BLaER1 treated with 17β-estradiol and CSF1 and Interleukin-3, amounts not matched to agents 10 nM and 100 nM (cell line): Measurements from ENCODE around the gene PTGFR.

Experiments
- H3K27ac ChIP-seq, 11 experiments: shearing (Covaris generic); formaldehyde crosslinking; 2 replicates each; pipeline ENCODE4 v1.8.1; 2022
- H3K27me3 ChIP-seq, 11 experiments: shearing (Covaris generic); formaldehyde crosslinking; 2 replicates each; pipeline ENCODE4 v1.8.1; 2022
- H3K36me3 ChIP-seq, 11 experiments: shearing (Covaris generic); formaldehyde crosslinking; 2 replicates each; pipeline ENCODE4 v1.8.1; 2022
- H3K4me1 ChIP-seq, 10 experiments: shearing (Covaris generic); formaldehyde crosslinking; 2 replicates each; pipeline ENCODE4 v1.8.1; 2022
- H3K4me2 ChIP-seq, 11 experiments: shearing (Covaris generic); formaldehyde crosslinking; 2 replicates each; pipeline ENCODE4 v1.8.1; 2022
- H3K4me3 ChIP-seq, 10 experiments: shearing (Covaris generic); formaldehyde crosslinking; 2 replicates each; pipeline ENCODE4 v1.8.1; 2022
- H3K9ac ChIP-seq, 11 experiments: shearing (Covaris generic); formaldehyde crosslinking; 2 replicates each; pipeline ENCODE4 v1.8.1; 2022
- H3K9me3 ChIP-seq, 11 experiments: shearing (Covaris generic); formaldehyde crosslinking; replicated peaks in 1 of 11; 2 replicates each; pipeline ENCODE4 v1.8.1; 2022
- H4K20me1 ChIP-seq, 11 experiments: shearing (Covaris generic); formaldehyde crosslinking; 2 replicates each; pipeline ENCODE4 v1.8.1; 2022
- Cebpa-rat ChIP-seq, 11 experiments: shearing (Covaris generic); IDR thresholded peaks; 2 replicates each; pipeline ENCODE4 v1.8.1; 2022

PTGFR gene

GRCh38 chr1:78541479-78541878, 50.7 kb downstream of the PTGFR start:
- no peaks in the 10 kb centered on the region for H3K27me3 ChIP-seq
- no peak overlapping the region for H3K27ac ChIP-seq
- H3K9me3 ChIP-seq: peaks cover 5 to 17% (median 11%) of the 10 kb centered on the region in 11 experiments; a peak in 21 of 22 replicates
- no peak for TF ChIP-seq Cebpa-rat (IDR thresholded peaks at IDR 0.05)
- no peaks in the 10 kb centered on the region for H4K20me1 ChIP-seq
- H3K36me3 ChIP-seq: no peaks in the 10 kb centered on the region
- H3K9ac ChIP-seq: no peak overlapping the region
- no peak overlapping the region for H3K4me2 ChIP-seq
- no peak overlapping the region for H3K4me3 ChIP-seq
- H3K4me1 ChIP-seq: no peaks in the 10 kb centered on the region

- TF ChIP-seq Cebpa-rat (IDR thresholded peaks at IDR 0.05): no peak
- no peak overlapping the region for H3K9ac ChIP-seq
- H3K27ac ChIP-seq: no peak overlapping the region
Measured at GRCh38 chr1:78543941-78544643, 53.3 kb downstream of the PTGFR start.

DNA sequence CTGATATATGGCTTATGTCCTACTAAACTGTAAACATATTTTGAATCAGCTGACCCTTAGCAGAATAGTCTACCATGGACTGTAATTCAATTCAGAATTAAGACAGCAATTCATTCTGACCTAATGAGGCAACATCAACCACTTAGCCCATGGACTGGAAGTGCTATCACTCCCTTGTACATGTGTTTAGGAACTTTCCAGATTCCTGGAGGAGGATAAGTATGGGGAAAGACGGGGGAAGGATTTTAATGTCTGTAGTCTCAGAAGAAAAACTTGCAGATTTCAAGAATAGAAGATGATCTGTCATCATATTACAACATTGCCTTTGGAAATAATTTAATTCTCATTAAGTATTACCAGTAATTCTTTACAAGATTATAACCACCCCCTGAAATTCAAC, 56.3 kb downstream of the PTGFR start:
- no peak for TF ChIP-seq Cebpa-rat (IDR thresholded peaks at IDR 0.05)
- Histone ChIP-seq H3K9me3 (peaks cover 6 to 24% (median 13%) of the 10 kb centered on the region in 11 experiments; a peak in 21 of 22 replicates), H3K4me1 (no peaks in the 10 kb centered on the region), H3K9ac (no peak overlapping the region), H4K20me1 (no peaks in the 10 kb centered on the region), H3K4me3 (no peak overlapping the region), H3K36me3 (no peaks in the 10 kb centered on the region), H3K4me2 (no peak overlapping the region), H3K27me3 (no peaks in the 10 kb centered on the region), H3K27ac (no peak overlapping the region)

More at GRCh38 chr1:78543941-78544643, 53.3 kb downstream of the PTGFR start:
- H3K4me2 ChIP-seq: no peak overlapping the region
- H3K36me3 ChIP-seq: no peaks in the 10 kb centered on the region
- H4K20me1 ChIP-seq: no peaks in the 10 kb centered on the region
- H3K4me3 ChIP-seq: no peak overlapping the region
- no peaks in the 10 kb centered on the region for H3K27me3 ChIP-seq
- no peaks in the 10 kb centered on the region for H3K4me1 ChIP-seq
- H3K9me3 ChIP-seq: peaks cover 5 to 17% (median 11%) of the 10 kb centered on the region in 11 experiments; a peak in 21 of 22 replicates

DNA sequence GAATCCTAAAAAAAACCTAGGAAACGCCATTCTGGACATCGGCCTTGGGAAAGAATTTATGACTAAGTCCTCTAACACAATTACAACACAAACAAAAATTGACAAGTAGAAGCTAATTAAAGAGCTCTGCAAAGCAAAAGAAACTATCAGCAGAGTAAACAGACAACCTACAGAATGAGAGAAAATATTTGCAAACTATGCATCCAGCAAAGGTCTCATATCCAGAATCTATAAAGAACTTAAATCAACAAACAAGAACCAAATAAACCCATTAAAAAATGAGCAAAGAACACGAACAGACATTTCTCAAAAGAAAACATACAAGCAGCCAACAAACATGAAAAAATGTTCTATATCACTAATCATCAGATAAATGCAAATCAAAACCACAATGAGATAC, 58.6 kb downstream of the PTGFR start:
- no peak for TF ChIP-seq Cebpa-rat (IDR thresholded peaks at IDR 0.05)
- Histone ChIP-seq H4K20me1 (no peaks in the 10 kb centered on the region), H3K9ac (no peak overlapping the region)

DNA sequence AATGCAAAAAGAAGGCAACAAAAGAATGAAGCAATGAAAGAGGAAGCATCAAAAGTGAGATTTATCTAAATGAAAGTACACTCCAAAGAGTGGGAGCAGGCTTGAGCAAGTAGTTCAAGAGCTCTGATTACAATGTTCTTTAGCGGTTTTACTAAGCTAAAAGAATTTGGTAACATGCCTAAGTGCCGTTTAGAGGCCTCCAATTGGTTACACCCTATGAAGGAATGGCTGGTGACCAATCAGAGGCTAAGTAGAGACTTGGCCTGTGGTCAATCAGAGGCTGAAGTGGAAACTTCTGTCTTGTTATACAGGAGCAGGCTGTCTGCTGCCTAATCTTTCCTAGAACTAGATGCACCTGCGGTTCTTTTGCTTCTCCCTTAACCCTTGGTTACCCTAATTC, 59.1 kb downstream of the PTGFR start:
- Histone ChIP-seq H3K4me1 (no peaks in the 10 kb centered on the region), H3K4me2 (no peak overlapping the region), H3K4me3 (no peak overlapping the region), H3K27me3 (no peaks in the 10 kb centered on the region), H3K9me3 (peaks cover 3 to 25% (median 17%) of the 10 kb centered on the region in 11 experiments; a peak in 18 of 22 replicates), H3K36me3 (no peaks in the 10 kb centered on the region), H3K9ac (no peak overlapping the region), H4K20me1 (no peaks in the 10 kb centered on the region), H3K27ac (no peak overlapping the region)
- TF ChIP-seq Cebpa-rat (IDR thresholded peaks at IDR 0.05): no peak

More for the DNA sequence above, 58.6 kb downstream of the PTGFR start:
- Histone ChIP-seq H3K9me3 (peaks cover 3 to 25% (median 17%) of the 10 kb centered on the region in 11 experiments; a peak in 18 of 22 replicates), H3K27me3 (no peaks in the 10 kb centered on the region), H3K36me3 (no peaks in the 10 kb centered on the region), H3K4me2 (no peak overlapping the region), H3K4me1 (no peaks in the 10 kb centered on the region), H3K4me3 (no peak overlapping the region), H3K27ac (no peak overlapping the region)

GRCh38 chr1:78553859-78554258, 63.1 kb downstream of the PTGFR start:
- Histone ChIP-seq H3K36me3 (no peaks in the 10 kb centered on the region), H3K4me1 (no peaks in the 10 kb centered on the region), H3K9ac (no peak overlapping the region), H3K4me3 (no peak overlapping the region), H4K20me1 (no peaks in the 10 kb centered on the region), H3K9me3 (peaks cover 3 to 27% (median 17%) of the 10 kb centered on the region in 11 experiments; a peak in 18 of 22 replicates), H3K27me3 (no peaks in the 10 kb centered on the region), H3K27ac (no peak overlapping the region), H3K4me2 (no peak overlapping the region)
- TF ChIP-seq Cebpa-rat (IDR thresholded peaks at IDR 0.05): no peak

- Histone ChIP-seq H3K27me3 (no peaks in the 10 kb centered on the region), H3K9ac (no peak overlapping the region), H3K36me3 (no peaks in the 10 kb centered on the region), H3K4me2 (no peak overlapping the region), H3K4me3 (no peak overlapping the region), H4K20me1 (no peaks in the 10 kb centered on the region), H3K27ac (no peak overlapping the region), H3K9me3 (peaks cover 0 to 21% (median 11%) of the 10 kb centered on the region in 11 experiments; a peak in 17 of 22 replicates), H3K4me1 (no peaks in the 10 kb centered on the region)
- no peak for TF ChIP-seq Cebpa-rat (IDR thresholded peaks at IDR 0.05)
Measured at GRCh38 chr1:78554840-78555239, 64.1 kb downstream of the PTGFR start.

DNA sequence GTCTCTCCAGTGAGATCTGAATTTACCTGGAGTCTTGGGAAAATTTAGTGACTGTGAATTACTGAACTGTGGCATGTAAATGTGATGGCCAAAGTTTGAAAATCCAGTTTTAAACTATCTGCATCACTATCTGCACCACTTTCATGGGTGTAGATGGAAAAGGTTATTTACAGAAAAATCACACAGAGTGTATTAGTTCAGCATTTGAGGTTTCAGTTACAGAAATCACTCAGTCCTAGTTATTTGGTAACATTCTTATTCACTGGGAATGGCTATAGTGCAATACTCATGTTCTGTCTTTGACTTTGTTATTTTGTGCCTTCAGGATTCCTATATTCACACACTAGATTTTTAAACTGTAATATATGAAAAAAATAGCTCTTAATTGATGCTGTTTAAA, 68.9 kb downstream of the PTGFR start:
- Histone ChIP-seq H4K20me1 (no peaks in the 10 kb centered on the region), H3K4me2 (no peak overlapping the region), H3K4me3 (no peak overlapping the region), H3K4me1 (no peaks in the 10 kb centered on the region), H3K27me3 (no peaks in the 10 kb centered on the region), H3K27ac (no peak overlapping the region), H3K36me3 (no peaks in the 10 kb centered on the region), H3K9ac (no peak overlapping the region), H3K9me3 (peaks cover 0 to 5% (median 0%) of the 10 kb centered on the region in 11 experiments; a peak in 1 of 22 replicates)
- no peak for TF ChIP-seq Cebpa-rat (IDR thresholded peaks at IDR 0.05)

DNA sequence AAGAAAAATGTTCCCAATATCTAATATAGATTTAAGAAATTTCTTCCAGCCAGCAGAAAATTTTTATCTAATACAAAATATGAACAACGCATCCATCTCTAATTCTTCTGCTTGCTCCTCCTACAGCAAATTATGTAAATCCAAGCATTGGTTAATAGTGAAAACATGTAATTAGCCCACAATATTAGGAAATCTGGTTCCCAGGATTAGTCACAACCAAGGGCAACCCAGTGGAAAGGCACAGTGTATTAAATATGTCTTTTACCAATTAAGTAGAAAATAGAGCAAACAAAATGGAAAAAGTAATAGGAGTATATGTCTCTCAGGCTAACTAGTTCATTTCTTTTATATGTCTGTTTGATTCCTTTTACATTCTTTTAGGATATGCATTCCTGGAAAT, 70.0 kb downstream of the PTGFR start:
- Histone ChIP-seq H3K9me3 (no peaks in the 10 kb centered on the region), H3K4me2 (no peak overlapping the region), H3K36me3 (no peaks in the 10 kb centered on the region), H4K20me1 (no peaks in the 10 kb centered on the region), H3K4me3 (no peak overlapping the region), H3K27me3 (no peaks in the 10 kb centered on the region), H3K27ac (no peak overlapping the region), H3K9ac (no peak overlapping the region), H3K4me1 (no peaks in the 10 kb centered on the region)
- no peak for TF ChIP-seq Cebpa-rat (IDR thresholded peaks at IDR 0.05)

GRCh38 chr1:78561856-78562255, 71.1 kb downstream of the PTGFR start:
- no peaks in the 10 kb centered on the region for H3K36me3 ChIP-seq
- no peak overlapping the region for H3K9ac ChIP-seq
- H3K4me2 ChIP-seq: no peak overlapping the region
- no peaks in the 10 kb centered on the region for H3K27me3 ChIP-seq
- no peaks in the 10 kb centered on the region for H3K4me1 ChIP-seq
- H3K9me3 ChIP-seq: no peaks in the 10 kb centered on the region
- no peaks in the 10 kb centered on the region for H4K20me1 ChIP-seq
- TF ChIP-seq Cebpa-rat (IDR thresholded peaks at IDR 0.05): no peak
- H3K27ac ChIP-seq: no peak overlapping the region
- no peak overlapping the region for H3K4me3 ChIP-seq
